Keratinocyte (primary cell): ENCODE data around the gene TMC7. TPM values are rescaled to one million over a fixed set of nuclear protein-coding genes. Genes with fewer than 3 reads are reported as not detected.

Source experiments
- DNase-seq: peaks from one replicate; pipeline ENCODE4 v3.0.0-alpha.2; 2011; ENCODE audit warnings: low read depth, missing footprints, low spot score
- FAIRE-seq: peaks from 2 replicates; lab custom pipeline; 2011; peaks lifted over from hg19 to GRCh38; lab: Jason Lieb, UNC
- H2AFZ ChIP-seq: 2 replicates; pipeline ENCODE4 v1.6.0; 2012; ENCODE audit warnings: low read length, control low read depth, inconsistent platforms; ENCODE audit not compliant: control insufficient read depth
- H3K27ac ChIP-seq: 2 replicates; pipeline ENCODE4 v1.5.1; 2011; ENCODE audit warnings: low read length; ENCODE audit not compliant: control insufficient read depth, insufficient read depth
- H3K27me3 ChIP-seq: 3 replicates; pipeline ENCODE4 v1.6.0; 2011; ENCODE audit warnings: low read length; ENCODE audit not compliant: control insufficient read depth, insufficient read depth; ENCODE audit errors: extremely low read depth
- H3K36me3 ChIP-seq, 2 experiments: 2 replicates in 1 of 2; 3 replicates in 1 of 2; pipeline ENCODE4 v1.5.1; 2011; ENCODE audit warnings: low read length in 2 of 2, mild to moderate bottlenecking in 1 of 2; ENCODE audit not compliant: control insufficient read depth in 2 of 2, insufficient read depth in 2 of 2; ENCODE audit errors: extremely low read depth in 1 of 2
- H3K4me1 ChIP-seq: 3 replicates; pipeline ENCODE4 v1.5.1; 2011; ENCODE audit warnings: low read length; ENCODE audit not compliant: control insufficient read depth, insufficient read depth; ENCODE audit errors: extremely low read depth
- H3K4me2 ChIP-seq: 3 replicates; pipeline ENCODE4 v1.6.0; 2011; ENCODE audit warnings: low read depth, low read length; ENCODE audit not compliant: control insufficient read depth, insufficient read depth; ENCODE audit errors: extremely low read depth
- H3K4me3 ChIP-seq, 3 experiments: fragments of 200-600 bp in 1 of 3; sonication (generic) in 1 of 3; 2 replicates in 2 of 3; 3 replicates in 1 of 3; pipeline ENCODE4 v1.5.1; 2011 to 2016; ENCODE audit warnings: low read length in 3 of 3, mild to moderate bottlenecking in 3 of 3, control low read depth in 2 of 3, inconsistent platforms in 1 of 3, low read depth in 1 of 3, mixed read lengths in 1 of 3, mixed run types in 1 of 3, moderate library complexity in 1 of 3; ENCODE audit not compliant: control insufficient read depth in 2 of 3, insufficient read depth in 2 of 3; ENCODE audit errors: extremely low read depth in 1 of 3
- H3K79me2 ChIP-seq: 2 replicates; pipeline ENCODE4 v1.6.0; 2012; ENCODE audit warnings: low read length; ENCODE audit not compliant: control insufficient read depth, insufficient read depth
- H3K9ac ChIP-seq: 3 replicates; pipeline ENCODE4 v1.6.0; 2011; ENCODE audit warnings: low read length; ENCODE audit not compliant: control insufficient read depth, insufficient read depth; ENCODE audit errors: extremely low read depth
- H3K9me1 ChIP-seq: 3 replicates; pipeline ENCODE4 v1.6.0; 2011; ENCODE audit warnings: low read length; ENCODE audit not compliant: control insufficient read depth, insufficient read depth; ENCODE audit errors: extremely low read depth
- H3K9me3 ChIP-seq: 2 replicates; pipeline ENCODE4 v1.5.1; 2012; ENCODE audit warnings: low read depth, low read length; ENCODE audit not compliant: control insufficient read depth
- H4K20me1 ChIP-seq: 3 replicates; pipeline ENCODE4 v1.6.0; 2011; ENCODE audit warnings: low read length; ENCODE audit not compliant: control insufficient read depth, insufficient read depth; ENCODE audit errors: extremely low read depth
- EZH2 ChIP-seq: IDR thresholded peaks from one replicate; pipeline ENCODE4 v1.6.1; 2012; ENCODE audit warnings: inconsistent platforms, mild to moderate bottlenecking, low read length, moderate library complexity
- dilution Hi-C: fragments of 300-500 bp; cut with MboI; formaldehyde crosslinking; loops from one replicate; pipeline ENCODE4 v1.7.0; 2020; ENCODE audit warnings: low sequenced_read_pairs; ENCODE audit not compliant: extremely low pct_ligation_motif_present
- polyA plus RNA-seq, 5 experiments: library from polyadenylated mRNA; depleted of rRNA in 3 of 5; stranded (reverse) in 3 of 5; stranded (forward) in 1 of 5; unstranded in 1 of 5; fragments of >200 nt; gene quantifications; 1 replicate in 1 of 5; 2 replicates in 3 of 5; 3 replicates in 1 of 5; pipeline versions ENCODE4 v1.2.1 to v1.2.3, GENCODE V29; 2011 to 2012; ENCODE audit warnings: missing spikeins in 2 of 5, low read depth in 1 of 5, low replicate concordance in 1 of 5
- TF ChIP-seq, protein P1 (sequence below), 3 experiments: IDR thresholded peaks in 1 of 3; conservative IDR thresholded peaks in 1 of 3; optimal IDR thresholded peaks in 1 of 3; 2 replicates in 2 of 3; 3 replicates in 1 of 3; pipeline versions ENCODE3 to v1.5.1; 2011; ENCODE audit warnings: low read length in 3 of 3, mild to moderate bottlenecking in 3 of 3, moderate library complexity in 2 of 3, control low read depth in 1 of 3, inconsistent platforms in 1 of 3; ENCODE audit not compliant: insufficient read depth in 2 of 3; ENCODE audit errors: extremely low read depth in 1 of 3

The TMC7 gene
- polyA plus RNA-seq, 1 donor (not counting 4 experiments of a cell fraction or from before 2014, with no cell fraction given) = 8.5 TPM

GRCh38 chr16:19106625-19107020 is 122.9 kb downstream of the TMC7 start:
- Histone ChIP-seq H3K36me3 (no peaks in the 10 kb centered on the region), H2AFZ (no peak overlapping the region), H3K79me2 (no peaks in the 10 kb centered on the region), H3K4me3 (no peak overlapping the region), H3K9me3 (no peaks in the 10 kb centered on the region), H3K27ac (no peak overlapping the region), H3K9me1 (no peaks in the 10 kb centered on the region), H3K27me3 (no peaks in the 10 kb centered on the region), H3K4me2 (no peak overlapping the region), H3K4me1 (peaks cover 7% of the 10 kb centered on the region), H4K20me1 (no peaks in the 10 kb centered on the region), H3K9ac (no peak overlapping the region)
- TF ChIP-seq, protein P1, sequence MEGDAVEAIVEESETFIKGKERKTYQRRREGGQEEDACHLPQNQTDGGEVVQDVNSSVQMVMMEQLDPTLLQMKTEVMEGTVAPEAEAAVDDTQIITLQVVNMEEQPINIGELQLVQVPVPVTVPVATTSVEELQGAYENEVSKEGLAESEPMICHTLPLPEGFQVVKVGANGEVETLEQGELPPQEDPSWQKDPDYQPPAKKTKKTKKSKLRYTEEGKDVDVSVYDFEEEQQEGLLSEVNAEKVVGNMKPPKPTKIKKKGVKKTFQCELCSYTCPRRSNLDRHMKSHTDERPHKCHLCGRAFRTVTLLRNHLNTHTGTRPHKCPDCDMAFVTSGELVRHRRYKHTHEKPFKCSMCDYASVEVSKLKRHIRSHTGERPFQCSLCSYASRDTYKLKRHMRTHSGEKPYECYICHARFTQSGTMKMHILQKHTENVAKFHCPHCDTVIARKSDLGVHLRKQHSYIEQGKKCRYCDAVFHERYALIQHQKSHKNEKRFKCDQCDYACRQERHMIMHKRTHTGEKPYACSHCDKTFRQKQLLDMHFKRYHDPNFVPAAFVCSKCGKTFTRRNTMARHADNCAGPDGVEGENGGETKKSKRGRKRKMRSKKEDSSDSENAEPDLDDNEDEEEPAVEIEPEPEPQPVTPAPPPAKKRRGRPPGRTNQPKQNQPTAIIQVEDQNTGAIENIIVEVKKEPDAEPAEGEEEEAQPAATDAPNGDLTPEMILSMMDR (optimal IDR thresholded peaks at IDR 0.05 in 1 of 3, IDR thresholded peaks at IDR 0.05 in 1 of 3, conservative IDR thresholded peaks at IDR 0.05 in 1 of 3; ENCODE audit: extremely low read depth in 1 of 3, insufficient read depth in 2 of 3, low read length in 3 of 3) = no peak
- no peak for TF ChIP-seq EZH2
- DNase-seq (no peak), FAIRE-seq (no peak)
- dilution Hi-C loops = no loop called here

GRCh38 chr16:19108409-19109287 is 124.9 kb downstream of the TMC7 start:
- no peaks in the 10 kb centered on the region for H3K36me3 ChIP-seq
- H4K20me1 ChIP-seq = no peaks in the 10 kb centered on the region
- H3K4me1 ChIP-seq = peaks cover 13% of the 10 kb centered on the region
- H3K9ac ChIP-seq = no peak overlapping the region
- H3K9me3 ChIP-seq = no peaks in the 10 kb centered on the region
- H3K79me2 ChIP-seq = no peaks in the 10 kb centered on the region
- no peak overlapping the region for H3K27ac ChIP-seq
- DNase-seq (no peak), FAIRE-seq (no peak)
- no peaks in the 10 kb centered on the region for H3K27me3 ChIP-seq
- H3K4me2 ChIP-seq = no peak overlapping the region
- no peak for TF ChIP-seq EZH2
- TF ChIP-seq, protein P1 (optimal IDR thresholded peaks at IDR 0.05 in 1 of 3, IDR thresholded peaks at IDR 0.05 in 1 of 3, conservative IDR thresholded peaks at IDR 0.05 in 1 of 3; ENCODE audit: extremely low read depth in 1 of 3, insufficient read depth in 2 of 3, low read length in 3 of 3) = no peak
- dilution Hi-C loops = no loop called here
- no peaks in the 10 kb centered on the region for H3K9me1 ChIP-seq
- no peak overlapping the region for H3K4me3 ChIP-seq
- H2AFZ ChIP-seq = no peak overlapping the region
